ENCODE measurements around the gene FUT6. TPM values are rescaled to one million over a fixed set of nuclear protein-coding genes. Genes with fewer than 3 reads are reported as not detected.
A peak's percentile ranks its signal among the peaks of the same experiment; 100 is the strongest.

Gene FUT6
- polyA plus RNA-seq, 3 donors from 2014 or later, result not detected

DNA sequence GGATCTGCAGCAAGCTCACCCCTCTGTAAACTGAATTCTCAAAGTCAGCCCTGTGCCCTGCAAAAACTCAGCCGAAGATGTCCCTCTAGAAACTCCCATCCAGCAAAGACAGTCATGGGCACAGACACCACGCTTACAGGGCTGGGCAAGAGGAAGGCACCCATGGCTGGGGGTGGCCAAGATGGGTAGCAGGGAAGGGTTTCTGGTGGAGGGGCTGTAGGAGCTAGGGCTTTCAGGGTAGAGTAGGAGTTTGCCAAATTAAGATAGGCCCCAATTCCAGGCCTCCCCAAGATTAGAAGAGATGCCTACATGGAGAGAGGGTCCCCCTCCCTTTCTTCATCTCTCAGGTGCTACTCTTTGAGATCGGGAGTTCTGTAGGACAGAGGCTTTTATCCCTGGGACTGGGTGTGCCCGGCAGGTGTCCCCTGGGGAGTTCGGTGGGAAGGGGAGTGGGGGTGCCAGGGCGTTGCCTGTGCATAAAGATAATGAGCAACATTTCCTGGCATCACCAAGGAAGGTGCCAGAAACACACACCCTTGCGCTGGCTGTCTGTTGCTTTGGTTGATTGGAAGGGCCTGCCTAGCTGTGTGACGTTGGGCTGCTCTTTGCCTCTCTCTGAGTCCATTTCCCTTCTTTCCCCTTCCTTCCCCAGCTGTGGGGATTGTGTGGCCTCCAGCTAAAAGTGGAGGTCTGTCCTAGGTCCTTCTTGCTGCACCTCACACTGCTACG is 25.2 kb downstream of the FUT6 start:
- no peak overlapping the region for H3K4me3 Mint-ChIP-seq
- H3K4me1 Mint-ChIP-seq, result peaks cover 0 to 2% of the 10 kb centered on the region in 2 donors
- no peaks in the 10 kb centered on the region for H3K36me3 Mint-ChIP-seq
- no peak overlapping the region for H3K27ac Mint-ChIP-seq
- H3K27me3 Mint-ChIP-seq (ENCODE audit: low read depth in 3 of 3), result peaks cover 0 to 6% (median 3%) of the 10 kb centered on the region in 3 donors
- peaks cover 0 to 1% (median 0%) of the 10 kb centered on the region in 6 donors for H3K9me3 Mint-ChIP-seq
- no peak for DNase-seq

DNA sequence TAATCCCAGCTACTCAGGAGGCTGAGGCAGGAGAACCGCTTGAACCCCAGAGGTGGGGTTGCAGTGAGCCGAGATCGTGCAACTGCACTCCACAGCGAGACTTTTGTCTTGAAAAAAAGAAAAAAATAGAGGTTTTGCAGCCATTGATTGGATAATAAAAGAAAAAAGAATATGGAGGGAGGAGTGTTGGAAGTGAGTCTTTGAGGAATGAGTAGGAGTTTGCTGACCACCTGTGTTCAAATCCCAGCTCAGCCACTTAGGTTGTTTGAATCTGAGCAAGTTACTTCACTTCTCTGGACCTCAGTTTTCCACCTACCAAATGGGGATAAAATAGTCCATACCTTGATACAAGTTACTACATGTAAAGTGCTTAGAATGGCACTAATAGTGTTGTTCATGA is 28.4 kb downstream of the FUT6 start:
- no peak overlapping the region for H3K27ac Mint-ChIP-seq
- H3K36me3 Mint-ChIP-seq, result no peaks in the 10 kb centered on the region
- no peak for DNase-seq
- H3K4me3 Mint-ChIP-seq, result no peak overlapping the region
- no peaks in the 10 kb centered on the region for H3K4me1 Mint-ChIP-seq
- H3K27me3 Mint-ChIP-seq (ENCODE audit: low read depth in 3 of 3), result peaks cover 0 to 8% (median 2%) of the 10 kb centered on the region in 3 donors
- no peaks in the 10 kb centered on the region for H3K9me3 Mint-ChIP-seq

DNA sequence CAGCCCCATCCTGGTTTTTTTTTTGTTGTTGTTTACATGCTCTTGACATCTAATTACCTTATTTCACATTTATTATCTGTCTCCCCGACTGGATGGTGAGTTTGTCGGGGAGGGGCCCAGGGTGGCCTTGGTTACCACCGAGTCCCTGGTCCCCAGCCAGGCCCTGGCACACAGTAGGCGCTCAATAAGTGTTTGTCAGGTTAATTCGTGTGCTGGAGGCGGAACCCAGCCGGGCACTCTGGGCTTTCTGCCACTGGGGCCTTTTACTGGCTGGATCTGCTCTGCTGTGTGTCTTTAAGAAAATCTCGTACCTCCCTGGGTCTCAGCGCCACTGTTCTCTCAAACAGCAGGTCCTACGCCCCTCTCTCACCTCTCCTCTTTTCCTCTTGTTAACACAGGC is 30.0 kb downstream of the FUT6 start:
- no peaks in the 10 kb centered on the region for H3K9me3 Mint-ChIP-seq
- no peak for DNase-seq
- no peak overlapping the region for H3K4me3 Mint-ChIP-seq
- no peaks in the 10 kb centered on the region for H3K36me3 Mint-ChIP-seq
- no peak overlapping the region for H3K27ac Mint-ChIP-seq
- peaks cover 0 to 8% (median 0%) of the 10 kb centered on the region in 3 donors for H3K27me3 Mint-ChIP-seq (ENCODE audit: low read depth in 3 of 3)
- peaks cover 0 to 1% of the 10 kb centered on the region in 2 donors for H3K4me1 Mint-ChIP-seq

DNA sequence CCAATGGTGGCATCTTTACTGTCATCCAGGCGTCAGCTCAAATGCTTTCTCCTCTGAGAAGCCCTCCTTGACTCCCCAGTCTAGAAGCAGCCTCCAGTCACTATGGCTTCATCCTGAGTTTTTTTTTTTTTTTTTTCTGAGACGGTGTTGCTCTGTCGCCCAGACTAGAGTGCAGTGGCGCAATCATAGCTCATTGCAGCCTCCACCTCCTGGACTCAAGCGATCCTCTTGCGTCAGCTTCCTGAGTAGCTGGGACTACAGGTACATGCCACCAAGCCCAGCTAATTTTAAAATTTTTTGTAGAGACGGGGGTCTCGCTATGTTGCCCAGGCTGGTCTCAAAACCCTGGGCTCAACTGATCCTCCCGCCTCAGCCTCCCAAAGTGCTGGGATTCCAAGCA is 30.4 kb downstream of the FUT6 start:
- no peak overlapping the region for H3K27ac Mint-ChIP-seq
- no peak overlapping the region for H3K4me3 Mint-ChIP-seq
- no peak for DNase-seq
- H3K36me3 Mint-ChIP-seq, result no peaks in the 10 kb centered on the region
- H3K4me1 Mint-ChIP-seq, result peaks cover 0 to 5% of the 10 kb centered on the region in 2 donors
- H3K27me3 Mint-ChIP-seq (ENCODE audit: low read depth in 3 of 3), result peaks cover 0 to 10% (median 2%) of the 10 kb centered on the region in 3 donors
- no peaks in the 10 kb centered on the region for H3K9me3 Mint-ChIP-seq

DNA sequence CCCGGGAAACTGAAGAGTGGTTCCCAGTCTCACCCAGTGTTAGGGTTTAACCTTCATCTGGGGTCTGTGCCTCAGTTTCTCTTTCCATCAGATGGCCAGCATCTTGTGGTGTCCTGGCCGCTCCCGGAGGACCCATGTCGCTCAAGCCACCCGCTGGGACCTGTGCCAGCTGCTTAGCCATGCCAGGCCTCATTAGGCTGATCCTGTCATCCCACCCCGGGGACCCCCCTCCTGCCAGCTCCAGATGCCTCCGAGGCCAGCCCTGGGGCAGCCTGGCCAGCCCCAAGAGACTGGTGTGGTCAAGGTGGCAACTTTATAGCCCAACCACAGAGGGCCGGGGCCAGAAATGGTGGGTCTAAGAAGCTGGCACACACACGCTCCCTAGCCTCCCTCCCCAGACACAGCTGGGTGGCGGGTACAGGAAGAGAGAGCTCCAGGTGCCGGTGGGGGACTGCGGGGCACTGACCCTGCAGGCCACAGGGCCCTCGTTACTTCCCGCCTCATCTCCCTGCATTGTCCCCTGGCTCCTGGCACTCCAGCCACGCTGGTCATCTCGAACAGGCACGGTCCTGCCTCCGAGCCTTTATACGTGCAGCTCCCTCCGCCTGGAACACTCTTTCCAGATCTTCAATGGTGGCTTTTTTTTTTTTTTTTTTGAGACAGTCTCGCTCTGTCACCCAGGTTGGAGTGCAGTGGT is 31.2 kb downstream of the FUT6 start:
- peaks cover 0 to 11% (median 9%) of the 10 kb centered on the region in 3 donors for H3K27me3 Mint-ChIP-seq (ENCODE audit: low read depth in 3 of 3)
- H3K4me1 Mint-ChIP-seq, result peaks cover 6 to 11% of the 10 kb centered on the region in 2 donors
- no peak for DNase-seq
- H3K27ac Mint-ChIP-seq, result no peak overlapping the region
- H3K36me3 Mint-ChIP-seq, result no peaks in the 10 kb centered on the region
- no peaks in the 10 kb centered on the region for H3K9me3 Mint-ChIP-seq
- H3K4me3 Mint-ChIP-seq, result no peak overlapping the region

DNA sequence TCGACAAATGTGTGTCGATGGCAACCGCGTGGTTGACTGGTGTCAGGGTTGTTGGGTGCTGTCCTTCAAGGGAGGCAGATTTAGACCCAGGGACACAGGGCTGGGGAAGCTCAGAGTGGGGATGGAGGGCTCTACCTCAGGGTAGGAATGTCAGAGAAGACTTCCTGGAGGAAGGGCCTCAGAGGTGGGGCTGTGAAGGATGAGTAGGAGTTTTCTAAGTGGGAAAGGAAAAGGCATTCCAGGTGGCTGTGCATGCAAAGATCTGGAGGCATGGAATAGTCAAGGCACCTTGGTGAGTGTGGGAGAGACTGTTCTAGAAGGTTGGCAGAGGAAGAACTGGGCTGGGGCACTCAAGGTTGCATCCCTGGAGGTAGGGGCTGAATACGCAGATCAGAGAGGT is 32.6 kb downstream of the FUT6 start:
- H3K27ac Mint-ChIP-seq, result no peak overlapping the region
- peaks cover 8 to 19% of the 10 kb centered on the region in 2 donors for H3K4me1 Mint-ChIP-seq
- DNase-seq, result no peak
- no peaks in the 10 kb centered on the region for H3K36me3 Mint-ChIP-seq
- H3K27me3 Mint-ChIP-seq (ENCODE audit: low read depth in 3 of 3), result peaks cover 4 to 17% (median 16%) of the 10 kb centered on the region in 3 donors
- no peak overlapping the region for H3K4me3 Mint-ChIP-seq
- H3K9me3 Mint-ChIP-seq, result peaks cover 0 to under 1% (median 0%) of the 10 kb centered on the region in 6 donors

DNA sequence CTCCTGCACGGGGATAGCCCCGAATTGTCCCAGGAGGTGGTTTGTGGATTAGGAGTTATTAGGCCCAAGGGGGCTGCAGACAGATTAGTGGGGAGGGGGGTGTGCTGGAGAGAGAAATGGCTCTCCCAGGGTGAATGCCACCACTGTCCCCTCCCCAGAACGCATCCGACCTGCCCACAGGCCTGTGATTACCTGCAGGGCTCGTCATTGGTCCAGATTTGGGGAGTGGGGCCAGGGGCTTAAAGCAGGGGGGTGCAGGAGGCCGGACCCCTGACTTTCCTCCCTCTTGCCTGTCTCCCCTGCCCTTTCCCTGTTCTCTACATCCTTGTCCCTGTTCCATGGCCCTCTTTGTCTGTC is 33.4 kb downstream of the FUT6 start:
- no peak for DNase-seq
- peaks cover 12 to 21% (median 16%) of the 10 kb centered on the region in 3 donors for H3K27me3 Mint-ChIP-seq (ENCODE audit: low read depth in 3 of 3)
- H3K4me3 Mint-ChIP-seq, result peak overlapping the region in 1 of 5 donors; percentile 25
- peaks cover 0 to 2% (median 0%) of the 10 kb centered on the region in 6 donors for H3K9me3 Mint-ChIP-seq
- H3K27ac Mint-ChIP-seq, result no peak overlapping the region
- H3K4me1 Mint-ChIP-seq, result peaks cover 8 to 21% of the 10 kb centered on the region in 2 donors
- H3K36me3 Mint-ChIP-seq, result no peaks in the 10 kb centered on the region

DNA sequence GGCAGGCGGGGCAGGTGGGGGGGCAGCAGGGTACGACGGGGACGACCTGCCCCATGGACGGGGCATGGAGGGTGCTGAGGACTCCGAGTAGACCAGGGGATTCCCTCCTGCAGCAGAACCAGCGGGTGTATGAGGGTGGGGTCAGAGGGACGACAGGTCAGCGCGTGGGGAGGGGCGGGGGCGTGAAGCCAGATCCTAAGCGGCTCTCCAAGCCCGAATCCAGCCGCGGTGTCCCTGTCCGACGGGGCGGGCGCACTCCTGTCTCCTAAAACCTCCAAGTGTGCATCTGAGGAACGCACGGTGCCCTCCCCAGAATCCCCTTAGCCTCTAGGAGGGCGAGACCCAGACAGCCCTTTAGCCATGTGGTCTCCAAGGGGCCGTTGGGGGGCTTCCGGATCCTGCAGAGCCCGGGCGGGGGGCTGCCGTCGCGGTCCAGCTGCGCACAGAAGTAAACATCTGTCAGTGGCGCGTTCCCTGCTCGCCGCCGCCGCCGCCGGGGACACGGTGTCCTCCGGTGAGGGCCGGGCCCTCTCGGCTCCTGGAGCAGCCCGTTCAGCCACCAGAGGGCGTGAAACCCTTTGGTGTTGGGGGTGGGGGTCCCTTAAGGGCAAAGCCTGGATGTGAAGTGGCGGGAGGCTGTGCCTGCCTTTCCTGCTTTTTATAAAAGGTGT is 33.9 kb downstream of the FUT6 start:
- H3K36me3 Mint-ChIP-seq, result no peaks in the 10 kb centered on the region
- peaks cover 8 to 21% of the 10 kb centered on the region in 2 donors for H3K4me1 Mint-ChIP-seq

DNA sequence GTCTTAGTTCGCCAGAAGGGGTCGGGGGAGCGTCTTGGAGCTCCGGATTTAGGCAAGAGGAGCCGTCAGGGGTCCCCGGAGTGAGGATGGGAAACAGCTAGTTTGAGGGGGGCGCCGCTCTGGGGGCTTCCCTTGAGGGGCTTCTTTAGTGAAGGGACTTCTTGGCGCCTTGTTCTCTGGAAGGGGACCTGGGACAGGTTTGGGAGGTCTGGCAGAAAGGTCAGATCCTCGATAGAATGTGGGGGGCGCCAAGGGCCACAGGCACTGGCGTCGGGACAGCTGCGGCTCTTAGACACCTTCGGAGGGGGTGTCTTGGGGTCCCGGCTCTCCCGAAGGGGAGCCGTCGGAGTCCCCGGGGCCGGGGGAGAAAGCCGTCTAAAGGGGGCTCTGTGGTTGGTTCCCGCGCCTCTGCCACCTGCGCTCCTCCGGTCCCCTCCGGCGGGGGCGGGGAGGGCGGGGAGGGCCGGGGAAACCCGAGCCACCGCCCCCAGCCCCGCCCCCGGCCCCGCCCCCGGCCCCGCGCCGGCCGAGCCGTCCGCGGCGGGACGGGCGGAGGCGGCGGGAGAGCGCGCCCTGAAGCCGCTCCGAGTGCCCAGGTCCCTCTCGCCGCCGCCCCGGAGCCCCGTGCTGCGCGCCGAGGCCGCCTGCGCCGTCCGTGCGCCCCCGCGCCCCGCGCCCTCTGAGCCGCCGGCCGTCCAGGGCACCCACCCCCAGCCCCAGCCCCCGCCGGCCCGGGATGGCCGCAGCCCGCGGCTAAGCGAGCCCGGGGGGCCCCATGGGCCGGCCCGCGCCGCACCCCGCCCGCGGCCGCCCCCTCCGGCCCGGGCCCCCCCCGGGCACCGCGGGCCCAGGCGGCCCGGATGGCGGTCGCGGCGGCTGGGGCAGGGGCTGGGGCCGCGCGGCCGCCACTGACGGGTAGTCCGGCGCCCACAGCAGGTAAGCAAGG is 34.7 kb downstream of the FUT6 start, which contains the start of gene NRTN:
TSS of gene NRTN (plus strand) at position 552 of the 946 bp plus-strand sequence. CDS start 19,099 bp downstream, outside the sequence.
- H3K36me3 Mint-ChIP-seq, result no peaks in the 10 kb centered on the region
- peaks cover 0 to 2% (median 0%) of the 10 kb centered on the region in 6 donors for H3K9me3 Mint-ChIP-seq
- H3K27ac Mint-ChIP-seq, result peak within 1 kb of the TSS in 3 of 6 donors; percentile 16 to 84 (median 76)
- peaks cover 14 to 21% (median 19%) of the 10 kb centered on the region in 3 donors for H3K27me3 Mint-ChIP-seq (ENCODE audit: low read depth in 3 of 3)
- DNase-seq, result no peak
- H3K4me1 Mint-ChIP-seq, result peaks cover 8 to 21% of the 10 kb centered on the region in 2 donors
- peak within 1 kb of the TSS; percentile 54 to 75 (median 61) for H3K4me3 Mint-ChIP-seq

More for the DNA sequence above, 33.9 kb downstream of the FUT6 start:
- Mint-ChIP-seq H3K9me3 (peaks cover 0 to 2% (median 0%) of the 10 kb centered on the region in 6 donors), H3K4me3 (peak overlapping the region in 4 of 5 donors; percentile 33 to 49 (median 39)), H3K27ac (no peak overlapping the region), H3K27me3 (ENCODE audit: low read depth in 3 of 3) (peaks cover 14 to 21% (median 19%) of the 10 kb centered on the region in 3 donors)
- peak in 2 of 3 donors; percentile 30 to 36 for DNase-seq

DNA sequence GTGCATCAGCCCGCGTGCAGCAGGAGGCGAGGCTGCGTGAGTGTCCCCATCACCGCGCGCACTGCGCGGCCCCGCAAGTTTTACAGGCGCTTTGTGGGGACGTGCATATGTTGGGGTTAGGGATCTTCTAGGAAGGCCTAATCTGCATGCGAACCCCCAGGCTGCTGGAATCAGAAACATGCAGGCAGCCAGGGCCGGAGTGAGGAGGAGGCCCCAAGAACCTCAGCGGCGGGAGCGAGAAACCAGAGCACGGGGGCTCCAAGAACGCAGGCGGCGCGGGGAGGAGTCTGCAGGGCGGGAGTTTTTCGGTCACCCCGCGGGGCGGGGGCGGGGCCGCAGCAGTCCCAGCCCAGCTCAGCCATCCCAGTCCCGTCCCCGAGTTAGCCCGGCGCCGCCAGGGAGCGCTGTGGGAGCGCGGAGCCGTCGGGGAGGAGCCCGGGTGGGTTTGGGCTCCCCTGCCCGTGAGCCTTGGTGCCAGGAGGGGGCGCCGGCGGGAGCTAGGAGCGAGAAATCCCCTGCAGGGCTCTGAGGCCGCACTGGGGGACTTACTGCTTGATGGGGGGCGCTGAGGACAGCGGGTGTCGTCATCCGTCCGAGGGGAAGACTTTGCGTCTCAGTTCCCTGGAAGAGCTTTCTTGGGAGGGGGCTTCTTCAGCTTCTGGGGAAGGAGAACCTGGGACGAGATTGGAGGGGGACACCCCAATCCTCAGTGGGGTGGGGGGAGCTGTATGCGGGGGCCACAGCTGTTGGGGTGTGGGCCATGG is 35.6 kb downstream of the FUT6 start:
- peaks cover 0 to 2% (median 0%) of the 10 kb centered on the region in 6 donors for H3K9me3 Mint-ChIP-seq
- no peaks in the 10 kb centered on the region for H3K36me3 Mint-ChIP-seq
- H3K4me1 Mint-ChIP-seq, result peaks cover 8 to 21% of the 10 kb centered on the region in 2 donors
- peak; percentile 84 to 88 (median 88) for DNase-seq
- H3K4me3 Mint-ChIP-seq, result peak overlapping the region; percentile 54 to 75 (median 61)
- peaks cover 16 to 24% (median 17%) of the 10 kb centered on the region in 3 donors for H3K27me3 Mint-ChIP-seq (ENCODE audit: low read depth in 3 of 3)
- H3K27ac Mint-ChIP-seq, result peak overlapping the region in 3 of 6 donors; percentile 16 to 84 (median 76)

DNA sequence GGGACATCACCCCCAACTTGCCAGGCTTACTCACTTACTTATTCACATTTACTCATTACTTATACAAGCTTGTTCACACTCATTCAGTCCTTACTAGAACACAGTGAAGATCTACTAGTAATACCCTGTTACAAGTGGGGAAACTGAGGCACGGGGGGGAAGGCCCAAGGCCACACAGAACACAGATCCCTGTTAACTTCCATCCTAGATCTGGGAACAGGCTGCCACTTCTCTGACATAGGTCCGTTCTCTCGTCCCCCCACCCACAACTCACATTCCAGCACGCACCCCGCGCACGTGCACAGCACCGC is 36.1 kb downstream of the FUT6 start:
- Mint-ChIP-seq H3K9me3 (peaks cover 0 to 2% (median 0%) of the 10 kb centered on the region in 6 donors), H3K27ac (peak overlapping the region in 1 of 6 donors; percentile 58), H3K4me1 (peaks cover 8 to 21% of the 10 kb centered on the region in 2 donors), H3K4me3 (peak overlapping the region; percentile 38 to 65 (median 57)), H3K27me3 (ENCODE audit: low read depth in 3 of 3) (peaks cover 16 to 25% (median 19%) of the 10 kb centered on the region in 3 donors), H3K36me3 (no peaks in the 10 kb centered on the region)
- DNase-seq, result no peak

Data from immature natural killer cell (primary cell).